NB4 (cell line): ENCODE measurements around the gene TRPC4AP.

ENCODE experiments used
- POLR2A ChIP-seq: IDR thresholded peaks from 2 replicates; pipeline ENCODE4 v1.6.1; 2011; ENCODE audit warnings: mild to moderate bottlenecking; ENCODE audit not compliant: insufficient read length; ENCODE audit errors: extremely low read depth
- TF ChIP-seq, protein P1 (sequence below): IDR thresholded peaks from one replicate; pipeline ENCODE4 v1.5.1; 2012; ENCODE audit warnings: low read depth, low read length

DNA sequence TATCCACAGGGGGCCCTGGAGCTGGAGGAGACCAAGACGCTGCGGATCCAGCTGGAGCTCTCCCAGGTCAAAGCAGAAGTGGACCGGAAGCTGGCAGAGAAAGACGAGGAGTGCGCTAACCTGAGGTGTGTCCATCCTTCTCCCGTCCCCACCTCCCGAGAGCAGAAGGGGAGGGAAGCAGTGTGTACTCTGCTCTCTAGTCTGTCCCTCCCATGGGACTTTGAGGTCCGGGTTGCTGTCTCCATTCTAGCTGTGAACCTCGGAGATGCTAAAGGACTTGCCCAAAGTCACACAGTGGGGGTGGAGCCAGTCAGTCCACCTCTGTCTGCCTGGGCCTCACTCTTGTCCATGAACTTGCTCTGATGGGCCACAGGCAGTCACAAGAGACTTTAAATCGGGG, 92.8 kb downstream of the TRPC4AP start:
- TF ChIP-seq, protein P1, sequence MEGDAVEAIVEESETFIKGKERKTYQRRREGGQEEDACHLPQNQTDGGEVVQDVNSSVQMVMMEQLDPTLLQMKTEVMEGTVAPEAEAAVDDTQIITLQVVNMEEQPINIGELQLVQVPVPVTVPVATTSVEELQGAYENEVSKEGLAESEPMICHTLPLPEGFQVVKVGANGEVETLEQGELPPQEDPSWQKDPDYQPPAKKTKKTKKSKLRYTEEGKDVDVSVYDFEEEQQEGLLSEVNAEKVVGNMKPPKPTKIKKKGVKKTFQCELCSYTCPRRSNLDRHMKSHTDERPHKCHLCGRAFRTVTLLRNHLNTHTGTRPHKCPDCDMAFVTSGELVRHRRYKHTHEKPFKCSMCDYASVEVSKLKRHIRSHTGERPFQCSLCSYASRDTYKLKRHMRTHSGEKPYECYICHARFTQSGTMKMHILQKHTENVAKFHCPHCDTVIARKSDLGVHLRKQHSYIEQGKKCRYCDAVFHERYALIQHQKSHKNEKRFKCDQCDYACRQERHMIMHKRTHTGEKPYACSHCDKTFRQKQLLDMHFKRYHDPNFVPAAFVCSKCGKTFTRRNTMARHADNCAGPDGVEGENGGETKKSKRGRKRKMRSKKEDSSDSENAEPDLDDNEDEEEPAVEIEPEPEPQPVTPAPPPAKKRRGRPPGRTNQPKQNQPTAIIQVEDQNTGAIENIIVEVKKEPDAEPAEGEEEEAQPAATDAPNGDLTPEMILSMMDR = no peak
- TF ChIP-seq POLR2A = no peak
